Uterus (tissue), 4 donors: ENCODE measurements around the gene PRKN. TPM values are rescaled to one million over a fixed set of nuclear protein-coding genes. Genes with fewer than 3 reads are reported as not detected.
"Not testable (repeated sequence)": the region's sequence is repeated elsewhere in the genome, so short reads cannot be mapped to it uniquely, and the experiment has no call there.

Source experiments
- DNase-seq, 2 donors: peaks; one replicate each; pipeline ENCODE4 v3.0.0-alpha.2; 2019 to 2020
- H3K27ac ChIP-seq, 2 donors: fragments of 200-600 bp; sonication (generic); 1 replicate in 1 of 2; 2 replicates in 1 of 2; pipeline ENCODE4 v1.5.1; 2016 to 2018
- H3K27me3 ChIP-seq, 2 donors: fragments of 200-600 bp; sonication (generic); one replicate each; pipeline ENCODE4 v1.5.1; 2018 to 2019; ENCODE audit warnings: control low read depth in 1 of 2
- H3K36me3 ChIP-seq, 2 donors: fragments of 200-600 bp; sonication (generic); one replicate each; pipeline ENCODE4 v1.5.1; 2019; ENCODE audit warnings: control low read depth in 1 of 2
- H3K4me1 ChIP-seq, 2 donors: fragments of 200-600 bp; sonication (generic); one replicate each; pipeline ENCODE4 v1.5.1; 2018 to 2019; ENCODE audit warnings: control low read depth in 1 of 2
- H3K4me3 ChIP-seq, 2 donors: fragments of 200-600 bp; sonication (generic); 1 replicate in 1 of 2; 2 replicates in 1 of 2; pipeline ENCODE4 v1.5.1; 2018 to 2019; ENCODE audit warnings: mild to moderate bottlenecking in 1 of 2
- H3K9me3 ChIP-seq, 2 donors: fragments of 200-600 bp; sonication (generic); one replicate each; pipeline ENCODE4 v1.5.1; 2019; ENCODE audit warnings: control low read depth in 1 of 2
- POLR2A ChIP-seq, 2 donors: fragments of 450-650 bp; IDR thresholded peaks; one replicate each; pipeline ENCODE4 v1.6.1; 2016; ENCODE audit warnings: antibody characterized with exemption in 2 of 2, mild to moderate bottlenecking in 1 of 2, moderate library complexity in 1 of 2
- intact Hi-C: fragments of 100-400 bp; cut with DNase I; formaldehyde crosslinking; loops from one replicate; pipeline ENCODE4 v1.15.1; 2023; ENCODE audit warnings: low total_unique reads
- total RNA-seq, 4 donors: library from RNA; depleted of rRNA in 3 of 4; stranded (reverse); fragments of >200 nt in 3 of 4; gene quantifications; one replicate each; pipeline versions ENCODE4 v1.1.0 to v1.2.4, GENCODE V29; 2014 to 2023
- TF ChIP-seq, protein P1 (sequence below), 4 experiments: fragments of 200-600 bp in 2 of 4; fragments of 450-650 bp in 2 of 4; sonication (generic) in 2 of 4; IDR thresholded peaks; one replicate each; pipeline ENCODE4 v1.5.1; 2016 to 2019; ENCODE audit warnings: antibody characterized with exemption in 4 of 4, mild to moderate bottlenecking in 2 of 4, moderate library complexity in 1 of 4
- donor health status: DM: yes; HTN: yes; CAD: no.

The PRKN gene
- total RNA-seq, 4 donors from 2014 or later, result 10.2 to 21.3 (median 13.1) TPM

- TF ChIP-seq, protein P1, sequence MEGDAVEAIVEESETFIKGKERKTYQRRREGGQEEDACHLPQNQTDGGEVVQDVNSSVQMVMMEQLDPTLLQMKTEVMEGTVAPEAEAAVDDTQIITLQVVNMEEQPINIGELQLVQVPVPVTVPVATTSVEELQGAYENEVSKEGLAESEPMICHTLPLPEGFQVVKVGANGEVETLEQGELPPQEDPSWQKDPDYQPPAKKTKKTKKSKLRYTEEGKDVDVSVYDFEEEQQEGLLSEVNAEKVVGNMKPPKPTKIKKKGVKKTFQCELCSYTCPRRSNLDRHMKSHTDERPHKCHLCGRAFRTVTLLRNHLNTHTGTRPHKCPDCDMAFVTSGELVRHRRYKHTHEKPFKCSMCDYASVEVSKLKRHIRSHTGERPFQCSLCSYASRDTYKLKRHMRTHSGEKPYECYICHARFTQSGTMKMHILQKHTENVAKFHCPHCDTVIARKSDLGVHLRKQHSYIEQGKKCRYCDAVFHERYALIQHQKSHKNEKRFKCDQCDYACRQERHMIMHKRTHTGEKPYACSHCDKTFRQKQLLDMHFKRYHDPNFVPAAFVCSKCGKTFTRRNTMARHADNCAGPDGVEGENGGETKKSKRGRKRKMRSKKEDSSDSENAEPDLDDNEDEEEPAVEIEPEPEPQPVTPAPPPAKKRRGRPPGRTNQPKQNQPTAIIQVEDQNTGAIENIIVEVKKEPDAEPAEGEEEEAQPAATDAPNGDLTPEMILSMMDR (IDR thresholded peaks at IDR 0.05), result no peak
- no peak for TF ChIP-seq POLR2A (IDR thresholded peaks at IDR 0.05)
- no peak overlapping the region for H3K4me3 ChIP-seq
- H3K27me3 ChIP-seq, result no peaks in the 10 kb centered on the region
- intact Hi-C loops, result no loop called here
- H3K27ac ChIP-seq, result no peak overlapping the region
- H3K9me3 ChIP-seq, result no peaks in the 10 kb centered on the region
- no peaks in the 10 kb centered on the region for H3K4me1 ChIP-seq
- no peak for DNase-seq
- H3K36me3 ChIP-seq, result no peaks in the 10 kb centered on the region
Measured at GRCh38 chr6:161828355-161828754, 899.2 kb downstream of the PRKN start.

- TF ChIP-seq, protein P1 (IDR thresholded peaks at IDR 0.05), result no peak
- no peak for TF ChIP-seq POLR2A (IDR thresholded peaks at IDR 0.05)
- H3K9me3 ChIP-seq, result no peaks in the 10 kb centered on the region
- H3K27me3 ChIP-seq, result no peaks in the 10 kb centered on the region
- no peak overlapping the region for H3K27ac ChIP-seq
- intact Hi-C loops, result no loop called here
- DNase-seq, result no peak
- H3K4me1 ChIP-seq, result no peaks in the 10 kb centered on the region
- no peaks in the 10 kb centered on the region for H3K36me3 ChIP-seq
- no peak overlapping the region for H3K4me3 ChIP-seq
Measured at GRCh38 chr6:161826512-161826911, 901.1 kb downstream of the PRKN start.

DNA sequence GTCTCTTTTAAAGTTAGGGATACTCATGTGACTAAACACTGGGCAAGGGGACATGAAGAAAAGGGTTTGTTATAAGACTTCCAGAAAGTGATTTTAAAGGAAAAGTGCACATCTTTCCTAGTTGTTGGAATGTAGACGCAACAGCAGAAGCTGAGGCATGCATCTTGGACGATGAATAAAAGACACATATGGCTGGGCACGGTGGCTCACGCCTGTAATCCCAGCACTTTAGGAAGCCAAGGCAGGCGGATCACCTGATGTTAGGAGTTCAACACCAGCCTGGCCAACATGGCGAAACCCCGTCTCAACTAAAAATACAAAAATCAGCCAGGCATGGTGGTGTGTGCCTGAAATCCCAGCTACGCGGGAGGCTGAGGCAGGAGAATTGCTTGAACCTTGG lies 905.4 kb downstream of the PRKN start:
- intact Hi-C loops, DNase-seq: not testable (repeated sequence)

DNA sequence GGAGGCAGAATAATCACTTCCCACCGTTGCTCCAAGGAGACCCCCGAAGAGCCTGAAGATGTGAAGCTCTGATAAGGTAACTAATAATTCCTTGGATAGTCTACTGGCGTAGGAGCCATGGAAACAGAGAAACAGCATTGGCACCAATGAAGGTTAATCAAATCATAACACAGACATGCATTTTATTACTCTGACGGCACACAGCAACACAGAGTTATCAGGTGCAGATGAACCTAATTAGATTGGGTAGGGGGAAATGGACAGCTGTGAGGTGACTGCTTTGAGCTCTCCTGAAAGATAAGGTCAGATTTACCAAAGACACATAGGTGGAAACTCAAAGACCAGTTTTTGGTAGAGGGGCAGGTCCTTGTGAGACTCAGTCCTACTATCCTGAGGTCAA lies 909.7 kb downstream of the PRKN start:
- Histone ChIP-seq H3K36me3 (no peaks in the 10 kb centered on the region), H3K27me3 (no peaks in the 10 kb centered on the region), H3K4me1 (no peaks in the 10 kb centered on the region), H3K9me3 (no peaks in the 10 kb centered on the region), H3K4me3 (no peak overlapping the region), H3K27ac (no peak overlapping the region)
- TF ChIP-seq, protein P1 (IDR thresholded peaks at IDR 0.05), result no peak
- TF ChIP-seq POLR2A (IDR thresholded peaks at IDR 0.05), result no peak
- no peak for DNase-seq
- intact Hi-C loops, result no loop called here

More for the DNA sequence above, 905.4 kb downstream of the PRKN start:
- not testable (repeated sequence) for H3K27me3 ChIP-seq, H3K27ac ChIP-seq, H3K36me3 ChIP-seq, H3K4me1 ChIP-seq, H3K4me3 ChIP-seq, H3K9me3 ChIP-seq

DNA sequence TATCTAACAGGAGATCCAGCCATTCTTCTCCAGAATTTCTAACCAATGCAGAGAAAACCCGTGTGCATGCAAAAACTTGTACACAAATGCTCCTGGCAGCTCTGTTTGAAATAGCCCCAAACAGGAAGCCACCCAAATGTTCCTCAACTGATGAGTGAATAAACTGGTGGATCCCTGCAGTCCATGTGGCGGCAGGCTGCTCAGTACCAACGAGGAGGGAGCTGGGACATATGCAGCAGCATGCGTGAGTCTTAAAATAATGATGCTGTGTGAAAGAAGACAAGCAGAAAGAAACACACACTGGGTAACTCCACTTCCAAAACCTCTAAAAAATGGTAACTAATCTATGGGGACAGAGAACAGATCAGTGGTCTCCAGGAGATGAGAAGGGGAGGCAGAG lies 911.6 kb downstream of the PRKN start:
- no peak for DNase-seq
- H3K36me3 ChIP-seq, result no peaks in the 10 kb centered on the region
- H3K27ac ChIP-seq, result no peak overlapping the region
- H3K27me3 ChIP-seq, result no peaks in the 10 kb centered on the region
- TF ChIP-seq, protein P1 (IDR thresholded peaks at IDR 0.05), result no peak
- TF ChIP-seq POLR2A (IDR thresholded peaks at IDR 0.05), result no peak
- H3K9me3 ChIP-seq, result no peaks in the 10 kb centered on the region
- no peak overlapping the region for H3K4me3 ChIP-seq
- intact Hi-C loops, result no loop called here
- no peaks in the 10 kb centered on the region for H3K4me1 ChIP-seq

DNA sequence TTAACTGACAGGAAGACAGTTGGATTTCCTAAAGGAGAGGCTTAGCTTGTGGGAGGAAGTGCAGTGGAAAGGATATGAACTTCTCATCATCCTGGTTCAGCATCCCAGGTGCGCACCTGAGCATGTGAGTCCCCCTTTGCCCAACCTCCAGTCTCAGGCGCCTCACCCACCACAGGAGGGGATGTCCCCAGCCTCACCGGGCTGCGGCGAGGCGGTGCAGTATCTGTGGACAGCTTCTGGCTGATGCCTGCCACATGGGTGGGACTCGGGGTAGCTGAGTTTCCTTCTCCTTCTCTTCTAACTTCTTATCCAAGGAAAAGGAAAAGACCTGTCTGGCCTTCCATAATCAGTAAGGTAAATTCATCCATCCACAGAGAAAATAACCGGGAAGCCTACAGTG lies 914.4 kb downstream of the PRKN start:
- intact Hi-C loops, result no loop called here
- DNase-seq, result no peak

More for the DNA sequence above, 914.4 kb downstream of the PRKN start:
- H3K9me3 ChIP-seq, result no peaks in the 10 kb centered on the region
- H3K4me3 ChIP-seq, result no peak overlapping the region
- TF ChIP-seq, protein P1 (IDR thresholded peaks at IDR 0.05), result no peak
- no peak for TF ChIP-seq POLR2A (IDR thresholded peaks at IDR 0.05)
- no peaks in the 10 kb centered on the region for H3K27me3 ChIP-seq
- no peak overlapping the region for H3K27ac ChIP-seq
- no peaks in the 10 kb centered on the region for H3K36me3 ChIP-seq
- H3K4me1 ChIP-seq, result no peaks in the 10 kb centered on the region
